Activated naive CD4-positive, alpha-beta T cell treated with anti-CD3 and anti-CD28 coated beads, Interleukin-2, amount 50 U/mL, for 72 hours (primary cell): ENCODE results near the gene COX19. TPM values are rescaled to one million over a fixed set of nuclear protein-coding genes. Genes with fewer than 3 reads are reported as not detected.
A peak's percentile ranks its signal among the peaks of the same experiment; 100 is the strongest.

Experiments used
- ATAC-seq, 2 donors: fragments of 150-1000 bp; cut with Tn5 transposase; 2 replicates each; pipeline ENCODE4 v1.10.0; 2021; ENCODE audit warnings: mild to moderate bottlenecking in 2 of 2, moderate library complexity in 2 of 2
- DNase-seq, 2 donors: peaks; one replicate each; pipeline ENCODE4 v3.0.0; 2021 to 2022; ENCODE audit warnings: low spot score in 2 of 2
- H3K27ac Mint-ChIP-seq, 2 donors: one replicate each; pipeline ENCODE4 v1.8.0; 2022; ENCODE audit warnings: mild to moderate bottlenecking in 2 of 2, mixed read lengths in 2 of 2
- H3K36me3 Mint-ChIP-seq, 2 donors: one replicate each; pipeline ENCODE4 v1.8.0; 2022; ENCODE audit warnings: mixed read lengths in 2 of 2
- H3K9me3 Mint-ChIP-seq, 2 donors: one replicate each; pipeline ENCODE4 v1.8.0; 2022; ENCODE audit warnings: mixed read lengths in 2 of 2
- total RNA-seq, 2 donors: library from RNA; stranded (reverse); gene quantifications; one replicate each; pipeline ENCODE4 v1.2.3, GENCODE V29; 2022

The COX19 gene
- total RNA-seq, 2 donors from 2014 or later, result 18.8 to 20.7 TPM

- H3K9me3 Mint-ChIP-seq, result no peaks in the 10 kb centered on the region
- peak overlapping the region in 1 of 2 donors; percentile 95 for H3K27ac Mint-ChIP-seq
- no peaks in the 10 kb centered on the region for H3K36me3 Mint-ChIP-seq
- peak in 1 of 2 donors; percentile 53 for DNase-seq
- no peak for ATAC-seq
Measured at GRCh38 chr7:921071-921461, 54.3 kb downstream of the COX19 start.

DNA sequence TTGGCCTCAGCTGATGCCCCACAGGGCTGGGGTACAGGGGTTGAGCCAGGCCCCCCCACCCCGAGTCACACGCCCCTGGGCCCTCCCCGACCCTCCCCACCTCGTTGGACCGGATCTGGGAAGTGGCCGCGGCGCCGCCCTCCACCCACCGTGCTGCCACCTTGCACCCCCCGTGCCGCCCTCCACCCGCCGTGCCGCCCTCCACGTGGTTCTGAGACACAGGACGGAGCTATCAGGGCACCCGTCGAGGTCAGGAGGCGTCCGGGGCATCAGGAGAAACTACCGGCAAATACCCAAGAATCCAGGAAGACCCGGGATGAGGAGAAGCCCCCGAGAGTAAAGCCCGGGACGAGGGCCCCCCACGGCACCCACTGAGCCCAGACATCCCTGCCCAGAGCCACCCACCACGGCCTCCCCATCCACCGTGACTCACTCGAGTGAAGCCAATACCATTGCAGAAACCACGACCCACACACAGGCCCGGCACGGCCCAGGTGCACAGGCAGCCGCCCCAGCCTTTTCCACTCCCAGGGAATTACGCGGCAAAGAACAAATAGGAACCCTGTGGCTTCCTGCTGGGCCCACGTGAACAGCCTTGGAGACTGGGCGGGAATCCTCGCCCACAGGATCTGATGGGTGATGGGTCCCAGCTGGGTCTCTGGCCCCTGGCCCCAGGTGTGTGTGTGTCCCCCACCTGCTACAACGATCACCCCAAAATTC is 54.8 kb downstream of the COX19 start:
- H3K27ac Mint-ChIP-seq, result peak overlapping the region in 1 of 2 donors; percentile 95
- no peaks in the 10 kb centered on the region for H3K36me3 Mint-ChIP-seq
- no peaks in the 10 kb centered on the region for H3K9me3 Mint-ChIP-seq
- ATAC-seq (no peak), DNase-seq (peak in 1 of 2 donors; percentile 55)

DNA sequence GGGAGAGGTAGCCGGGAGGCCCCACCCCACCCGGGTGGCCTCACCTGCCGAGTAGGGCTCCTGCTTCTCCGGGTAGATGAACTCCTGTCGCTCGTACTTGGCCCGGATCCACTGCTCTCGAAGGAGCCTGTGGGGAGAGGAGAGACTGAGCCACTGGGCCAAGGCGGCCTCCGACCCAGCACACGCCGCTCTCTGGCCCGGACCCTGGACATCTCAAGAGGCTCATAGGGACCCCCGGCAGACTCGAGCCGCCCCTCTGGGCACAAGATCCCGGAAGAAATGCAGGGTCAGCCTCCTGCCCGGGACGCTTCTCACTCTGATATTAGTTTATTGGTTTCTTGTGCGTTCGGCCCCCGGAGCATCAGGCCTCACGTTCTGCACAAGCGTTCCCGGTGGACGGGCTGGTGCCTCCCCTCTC is 55.4 kb downstream of the COX19 start:
- DNase-seq (peak in 1 of 2 donors; percentile 51), ATAC-seq (no peak)
- Mint-ChIP-seq H3K27ac (peak overlapping the region in 1 of 2 donors; percentile 84), H3K36me3 (no peaks in the 10 kb centered on the region), H3K9me3 (no peaks in the 10 kb centered on the region)

- peak in 1 of 2 donors; percentile 49 for DNase-seq
Measured at GRCh38 chr7:919114-919442, 56.3 kb downstream of the COX19 start.

GRCh38 chr7:918441-919113 is 56.8 kb downstream of the COX19 start:
- no peaks in the 10 kb centered on the region for H3K36me3 Mint-ChIP-seq
- ATAC-seq (no peak), DNase-seq (peak in 1 of 2 donors; percentile 51)
- H3K9me3 Mint-ChIP-seq, result no peaks in the 10 kb centered on the region
- H3K27ac Mint-ChIP-seq, result no peak overlapping the region

More at GRCh38 chr7:919114-919442, 56.3 kb downstream of the COX19 start:
- no peak for ATAC-seq
- peak overlapping the region in 1 of 2 donors; percentile 84 for H3K27ac Mint-ChIP-seq
- no peaks in the 10 kb centered on the region for H3K9me3 Mint-ChIP-seq
- no peaks in the 10 kb centered on the region for H3K36me3 Mint-ChIP-seq

GRCh38 chr7:918118-918425 is 57.3 kb downstream of the COX19 start:
- H3K27ac Mint-ChIP-seq, result peak overlapping the region in 1 of 2 donors; percentile 34

GRCh38 chr7:917255-918117 is 57.9 kb downstream of the COX19 start:
- Mint-ChIP-seq H3K27ac (peak overlapping the region in 1 of 2 donors; percentile 34), H3K36me3 (no peaks in the 10 kb centered on the region), H3K9me3 (no peaks in the 10 kb centered on the region)
- ATAC-seq, result no peak
- no peak for DNase-seq

More at GRCh38 chr7:918118-918425, 57.3 kb downstream of the COX19 start:
- DNase-seq (no peak), ATAC-seq (no peak)
- no peaks in the 10 kb centered on the region for H3K36me3 Mint-ChIP-seq
- no peaks in the 10 kb centered on the region for H3K9me3 Mint-ChIP-seq

- no peak overlapping the region for H3K27ac Mint-ChIP-seq
- no peaks in the 10 kb centered on the region for H3K9me3 Mint-ChIP-seq
- H3K36me3 Mint-ChIP-seq, result no peaks in the 10 kb centered on the region
- DNase-seq (no peak), ATAC-seq (no peak)
Measured at GRCh38 chr7:916291-916941, 58.9 kb downstream of the COX19 start.

Other genes with a start within 250 kb of the COX19 start
- gene DNAAF5, start 248.8 kb downstream of the COX19 start, total RNA-seq, result 10 to 100 TPM; 10.7 to 40.4 TPM
- gene PRKAR1B, start 248.3 kb downstream of the COX19 start, total RNA-seq, result 10 to 100 TPM; 12.1 to 54.1 TPM
- gene SUN1, start 143.1 kb downstream of the COX19 start, total RNA-seq, result 100 to 1,000 TPM; 106 to 109 TPM
- 10 to 100 TPM; 32.5 to 34.1 TPM for gene GET4, start 99.0 kb downstream of the COX19 start, total RNA-seq
- 10 to 100 TPM in 1 of 2 donors, 1 to 10 TPM in 1; 9.2 to 19.9 TPM for gene ADAP1, start 20.9 kb downstream of the COX19 start, total RNA-seq
- not detected for gene CYP2W1, start 7.6 kb upstream of the COX19 start, total RNA-seq
- gene GPR146, start 69.0 kb upstream of the COX19 start, total RNA-seq, result 1 to 10 TPM; 1.6 to 9.3 TPM
- gene GPER1, start 112.6 kb upstream of the COX19 start, total RNA-seq, result not detected
- 10 to 100 TPM; 27.6 to 29.8 TPM for gene ZFAND2A, start 184.6 kb upstream of the COX19 start, total RNA-seq